Measurements from ENCODE around the gene BRD4.

The BRD4 gene

GRCh38 chr19:15268192-15268927, 64.0 kb downstream of the BRD4 start:
- in situ Hi-C loops (cut with MboI; ENCODE audit: low sequenced_read_pairs), result loop anchor here (25.0 kb wide), 1 partner anchor 294 kb away; no protein-coding TSS in a partner anchor

- in situ Hi-C loops (cut with MboI; ENCODE audit: low sequenced_read_pairs), result loop anchor here (25.0 kb wide), 1 partner anchor 296 kb away; no protein-coding TSS in a partner anchor
Measured at GRCh38 chr19:15266683-15267082, 65.7 kb downstream of the BRD4 start.

DNA sequence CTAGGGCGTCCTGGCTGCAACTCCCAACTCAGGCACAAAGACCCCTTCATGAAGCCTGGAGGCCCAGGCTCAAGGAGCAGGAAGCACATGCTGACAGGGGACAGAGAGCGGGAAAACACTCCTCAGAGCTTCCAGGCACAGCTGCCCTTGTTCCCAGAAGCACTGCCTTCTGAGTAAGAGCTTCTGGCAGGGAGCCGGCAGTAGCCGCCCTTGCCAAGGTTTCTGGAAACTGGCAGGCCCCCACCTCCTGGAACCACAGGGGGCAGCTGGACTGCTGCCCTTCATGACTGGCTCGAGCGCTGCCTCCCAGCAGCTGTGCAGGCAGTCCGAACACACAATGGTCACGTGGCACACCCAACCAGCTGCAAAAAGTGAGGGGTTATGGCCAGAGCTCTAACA, 66.5 kb downstream of the BRD4 start:
- in situ Hi-C loops (cut with MboI; ENCODE audit: low sequenced_read_pairs), result loop anchor here (25.0 kb wide), 1 partner anchor 296 kb away; no protein-coding TSS in a partner anchor

- in situ Hi-C loops (cut with MboI; ENCODE audit: low sequenced_read_pairs), result loop anchor here (25.0 kb wide), 1 partner anchor 297 kb away; no protein-coding TSS in a partner anchor
Measured at GRCh38 chr19:15265214-15265849, 67.0 kb downstream of the BRD4 start.

- in situ Hi-C loops (cut with MboI; ENCODE audit: low sequenced_read_pairs), result loop anchor here (25.0 kb wide), 1 partner anchor 297 kb away; no protein-coding TSS in a partner anchor
Measured at GRCh38 chr19:15264933-15265206, 67.5 kb downstream of the BRD4 start.

DNA sequence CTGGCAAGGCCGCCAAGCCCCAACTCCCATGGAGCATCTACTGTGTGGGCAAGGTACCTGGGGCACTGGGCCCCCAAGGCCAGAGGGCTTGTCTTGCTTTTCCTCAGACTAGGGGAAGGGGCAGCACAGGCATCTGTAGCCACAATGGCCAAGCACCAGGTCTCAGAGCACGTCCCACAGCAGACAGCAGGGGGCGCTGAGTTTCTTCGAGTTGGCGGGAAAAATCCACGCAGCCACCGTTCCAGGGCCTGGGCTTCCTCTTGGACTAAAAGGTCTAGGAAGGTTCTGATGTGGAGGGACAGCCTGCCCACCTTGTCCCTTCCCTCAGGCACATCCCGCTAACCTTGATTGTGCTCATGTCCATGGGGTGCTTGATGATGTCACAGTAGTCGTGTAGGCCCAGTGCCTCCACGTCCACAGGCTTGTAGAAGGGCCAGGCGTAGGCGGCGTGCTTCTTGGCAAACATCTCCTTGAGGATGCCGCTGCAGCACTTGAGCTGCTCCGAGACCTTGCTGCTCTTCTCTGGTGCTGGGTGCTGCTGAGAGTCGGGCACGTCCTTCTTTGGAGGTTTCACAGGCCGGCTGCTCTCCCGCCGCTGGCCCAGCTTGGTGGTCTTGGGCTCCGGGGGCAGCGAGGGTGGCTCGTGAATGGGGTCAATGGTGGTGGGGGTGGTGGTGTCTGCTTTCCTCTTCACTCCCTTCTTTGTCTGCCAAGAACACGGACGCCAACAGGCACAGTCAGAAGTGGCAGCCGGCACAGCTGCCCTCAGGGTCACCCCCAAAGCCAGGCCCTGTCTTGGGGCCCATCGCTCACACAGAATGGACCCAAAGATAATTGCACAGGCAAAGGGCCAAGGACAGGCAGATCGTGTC, 68.0 kb downstream of the BRD4 start:
- in situ Hi-C loops (cut with MboI; ENCODE audit: low sequenced_read_pairs), result loop anchor here (25.0 kb wide), 1 partner anchor 298 kb away; no protein-coding TSS in a partner anchor

GRCh38 chr19:15263361-15263985, 68.9 kb downstream of the BRD4 start:
- in situ Hi-C loops (cut with MboI; ENCODE audit: low sequenced_read_pairs), result loop anchor here (25.0 kb wide), 1 partner anchor 299 kb away; no protein-coding TSS in a partner anchor

DNA sequence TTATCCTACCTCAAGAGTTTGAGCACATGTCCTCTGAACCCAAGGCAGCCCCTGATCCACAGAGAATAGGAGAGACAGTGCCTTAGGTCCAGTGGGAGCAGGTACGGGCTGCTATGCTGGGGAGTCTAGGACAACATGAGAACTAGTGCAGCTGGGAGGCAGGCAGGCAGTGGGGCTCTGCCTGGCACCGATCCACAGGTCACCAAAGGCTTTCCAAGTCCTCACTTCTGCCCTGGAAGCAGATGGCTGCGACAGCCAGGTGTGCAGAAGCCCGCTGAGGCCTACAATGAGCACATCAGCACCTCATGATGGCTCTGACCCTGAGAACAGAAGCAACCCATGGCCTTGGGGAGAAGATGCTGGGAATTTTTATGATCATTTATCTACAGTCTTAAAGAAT, 70.3 kb downstream of the BRD4 start:
- in situ Hi-C loops (cut with MboI; ENCODE audit: low sequenced_read_pairs), result loop anchor here (25.0 kb wide), 1 partner anchor 300 kb away; no protein-coding TSS in a partner anchor

DNA sequence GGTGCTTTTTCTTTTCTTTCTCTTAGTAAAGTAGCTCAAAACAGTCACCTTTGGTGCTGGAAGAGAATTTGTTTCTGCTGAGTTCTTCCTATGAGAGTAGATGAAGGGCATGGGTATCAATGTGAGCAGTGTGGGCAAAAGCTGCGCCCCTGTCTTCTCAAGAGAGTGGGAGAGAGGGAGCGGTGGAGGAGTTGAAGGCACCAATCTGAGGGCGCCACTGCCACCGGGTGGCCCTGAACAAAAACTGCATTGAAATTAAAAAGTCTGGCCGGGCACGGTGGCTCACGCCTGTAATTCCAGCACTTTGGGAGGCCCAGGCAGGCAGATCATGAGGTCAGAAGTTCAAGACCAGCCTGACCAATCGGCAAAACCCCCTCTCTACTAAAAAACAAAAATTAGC, 71.4 kb downstream of the BRD4 start:
- in situ Hi-C loops (cut with MboI; ENCODE audit: low sequenced_read_pairs), result loop anchor here (25.0 kb wide), 1 partner anchor 301 kb away; no protein-coding TSS in a partner anchor

- in situ Hi-C loops (cut with MboI; ENCODE audit: low sequenced_read_pairs), result loop anchor here (25.0 kb wide), 1 partner anchor 302 kb away; no protein-coding TSS in a partner anchor
Measured at GRCh38 chr19:15259907-15260306, 72.4 kb downstream of the BRD4 start.

DNA sequence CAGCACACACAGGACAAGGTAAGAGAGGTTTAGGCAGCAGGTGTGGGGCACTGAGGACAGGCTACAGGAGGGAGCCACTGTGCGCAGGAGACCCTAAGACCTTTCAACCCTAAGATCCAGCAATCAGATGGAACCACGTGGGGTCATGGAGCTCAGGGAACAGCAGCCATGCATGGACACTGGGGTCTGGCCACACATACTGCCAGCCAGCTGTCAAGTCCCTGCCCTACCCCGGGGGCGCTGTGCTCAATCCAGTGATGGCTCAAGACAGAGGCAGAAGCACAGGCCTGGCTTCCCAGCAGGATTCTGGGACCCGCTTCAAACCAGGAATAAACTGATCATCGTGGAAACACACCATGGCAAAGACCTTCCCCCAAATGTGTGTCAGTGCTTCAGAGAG, 74.6 kb downstream of the BRD4 start:
- in situ Hi-C loops (cut with MboI; ENCODE audit: low sequenced_read_pairs), result loop anchor here (25.0 kb wide), 1 partner anchor 305 kb away; no protein-coding TSS in a partner anchor

DNA sequence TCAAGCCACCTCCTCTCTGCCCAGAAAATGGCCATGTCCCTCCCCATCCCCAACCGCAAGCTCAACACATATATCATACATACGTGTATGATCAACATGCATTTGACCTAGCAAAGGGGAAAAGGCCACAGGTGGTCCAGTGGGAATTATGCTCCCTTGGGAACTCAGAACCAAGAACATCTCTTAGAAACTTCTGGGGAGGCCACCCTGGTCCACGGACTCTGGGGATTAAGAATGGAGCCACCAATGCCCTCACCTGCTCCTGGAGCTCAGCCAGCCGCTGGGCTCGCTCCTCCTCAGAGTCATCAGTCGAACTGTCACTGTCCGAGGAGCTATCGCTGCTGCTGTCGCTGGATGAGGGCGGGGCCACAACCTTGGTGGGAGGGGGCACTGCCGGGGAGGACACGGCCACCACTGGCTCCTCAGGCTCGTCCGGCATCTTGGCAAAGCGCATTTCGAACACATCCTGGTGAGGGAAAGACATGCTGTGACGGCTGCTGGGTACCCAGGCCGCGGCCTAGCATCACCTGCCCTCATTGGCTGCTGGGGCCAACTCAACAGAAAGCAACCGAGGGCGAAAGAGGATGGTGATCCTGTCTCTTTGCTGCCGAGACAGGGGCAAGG, 75.5 kb downstream of the BRD4 start:
- in situ Hi-C loops (cut with MboI; ENCODE audit: low sequenced_read_pairs), result loop anchor here (25.0 kb wide), 1 partner anchor 305 kb away; no protein-coding TSS in a partner anchor

DNA sequence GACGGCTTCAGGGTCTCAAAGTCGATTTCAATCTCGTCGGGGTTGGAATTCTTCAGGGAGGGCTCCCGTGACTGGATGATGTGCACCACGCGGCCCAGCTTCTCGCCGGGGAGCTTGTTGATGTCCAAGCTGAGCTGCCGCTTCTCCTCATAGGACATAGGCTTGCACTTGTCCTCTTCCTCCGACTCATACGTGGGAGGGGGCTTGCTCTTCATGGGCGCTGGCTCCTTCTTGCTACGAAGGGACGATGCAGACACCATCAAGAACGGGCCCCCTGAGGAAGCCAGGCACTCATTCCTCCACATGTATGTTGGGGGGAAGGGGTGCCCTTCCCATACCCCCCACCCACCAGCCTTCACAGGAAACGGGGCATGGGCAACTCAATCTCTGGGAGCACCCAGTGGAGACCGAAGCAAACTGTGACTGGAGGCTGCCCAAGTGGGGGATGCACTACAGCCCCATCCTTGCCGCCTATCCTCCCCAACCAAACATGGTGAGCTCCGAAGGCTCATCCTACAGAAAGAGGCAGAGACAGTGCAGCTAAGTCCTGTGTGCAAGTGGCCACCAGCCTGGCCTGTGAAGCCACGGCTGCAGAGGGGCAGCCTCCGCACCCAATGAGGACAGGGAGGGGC, 76.9 kb downstream of the BRD4 start:
- in situ Hi-C loops (cut with MboI; ENCODE audit: low sequenced_read_pairs), result loop anchor here (25.0 kb wide), 1 partner anchor 307 kb away; no protein-coding TSS in a partner anchor

DNA sequence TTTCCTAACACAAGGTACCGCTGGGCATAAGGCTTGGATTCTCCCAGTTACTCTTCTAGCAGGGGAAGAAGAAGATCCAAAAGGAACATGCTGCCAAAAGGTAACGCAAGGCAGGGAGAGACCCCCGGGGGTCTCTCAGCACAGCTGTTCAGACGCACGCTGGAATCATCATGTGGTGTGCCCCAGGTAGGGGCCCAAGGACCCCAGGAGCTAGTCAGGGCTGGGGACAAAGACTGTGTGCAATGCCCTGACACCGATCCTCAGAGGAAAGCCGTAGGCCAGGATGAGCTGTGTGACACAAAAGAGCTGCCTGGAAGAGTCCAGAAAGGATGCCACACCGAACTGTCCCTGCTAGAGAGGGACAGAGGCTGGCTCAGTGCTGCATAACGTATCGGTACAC, 77.8 kb downstream of the BRD4 start:
- in situ Hi-C loops (cut with MboI; ENCODE audit: low sequenced_read_pairs), result loop anchor here (25.0 kb wide), 1 partner anchor 308 kb away; no protein-coding TSS in a partner anchor

- in situ Hi-C loops (cut with MboI; ENCODE audit: low sequenced_read_pairs), result loop anchor here (25.0 kb wide), 1 partner anchor 309 kb away; no protein-coding TSS in a partner anchor
Measured at GRCh38 chr19:15253513-15253912, 78.8 kb downstream of the BRD4 start.

DNA sequence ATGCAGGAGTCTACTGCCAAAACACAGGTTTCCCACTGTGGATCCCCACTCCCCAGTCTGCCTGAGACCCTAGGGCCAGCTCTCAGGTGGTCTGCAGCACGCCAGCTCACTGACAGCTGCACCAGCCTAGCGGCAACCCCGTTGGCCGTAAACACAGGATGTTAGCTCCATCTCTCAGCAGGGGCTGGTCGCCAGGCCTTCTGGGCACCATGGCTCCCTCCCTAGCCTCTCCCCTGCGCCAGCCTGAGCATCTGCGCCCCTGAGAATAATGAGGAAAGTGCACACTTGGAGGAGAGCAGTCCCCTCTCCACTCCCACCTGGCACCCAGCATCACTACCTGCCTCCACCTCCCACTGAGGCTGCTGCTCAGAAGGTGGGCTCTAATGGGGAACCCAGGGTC, 79.3 kb downstream of the BRD4 start:
- in situ Hi-C loops (cut with MboI; ENCODE audit: low sequenced_read_pairs), result loop anchor here (25.0 kb wide), 1 partner anchor 309 kb away; no protein-coding TSS in a partner anchor

GRCh38 chr19:15252398-15253018, 79.8 kb downstream of the BRD4 start:
- in situ Hi-C loops (cut with MboI; ENCODE audit: low sequenced_read_pairs), result loop anchor here (25.0 kb wide), 1 partner anchor 310 kb away; no protein-coding TSS in a partner anchor

DNA sequence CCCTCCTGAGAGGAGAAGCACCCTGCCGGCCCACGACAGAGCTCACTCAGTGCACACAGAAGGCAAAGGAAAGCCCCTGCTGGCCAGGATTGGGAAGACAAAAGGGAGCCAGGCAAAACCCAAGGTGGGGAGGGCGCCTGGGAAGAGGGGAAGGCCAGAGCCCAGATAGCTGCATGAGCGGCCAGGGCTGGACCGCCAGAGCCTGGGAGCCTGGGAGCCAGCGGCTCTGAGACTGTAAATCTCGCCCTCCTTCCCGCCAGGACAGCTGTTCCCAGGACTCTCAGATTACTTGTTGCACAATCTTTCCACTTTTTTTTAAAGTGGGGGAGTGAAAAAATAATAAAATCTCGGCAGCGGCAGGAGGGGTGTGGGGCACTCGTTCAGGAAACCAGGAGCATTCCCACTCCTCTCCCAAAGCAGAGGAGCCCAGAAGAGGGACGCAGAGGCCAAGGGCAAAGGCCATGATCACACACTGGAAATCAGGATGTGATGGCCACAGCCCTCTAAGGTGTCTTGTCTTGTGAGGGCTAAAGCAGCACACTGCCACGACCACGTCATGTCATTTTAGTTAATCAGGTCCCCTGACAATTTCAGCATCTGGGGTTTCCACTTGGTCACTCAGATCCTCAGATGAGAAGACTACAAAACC, 80.5 kb downstream of the BRD4 start:
- in situ Hi-C loops (cut with MboI; ENCODE audit: low sequenced_read_pairs), result loop anchor here (25.0 kb wide), 1 partner anchor 310 kb away; no protein-coding TSS in a partner anchor
